PC-3 (cell line): ENCODE data around the gene SLC2A9. TPM values are rescaled to one million over a fixed set of nuclear protein-coding genes. Genes with fewer than 3 reads are reported as not detected.

Experiments
- ATAC-seq: fragments of 200-7000 bp; cut with Tn5 transposase; 2 replicates; pipeline ENCODE4 v1.9.1; 2020; ENCODE audit warnings: mild to moderate bottlenecking, moderate library complexity
- BruUV-seq: library from RNA; stranded (reverse); fragments of 400-500 nt; replicated peaks from 2 replicates; lab custom pipeline; 2021; lab: Mats Ljungman, UMichigan
- CTCF ChIA-PET: fragments of 300-600 bp; sonication (Branson Sonifier 250); formaldehyde crosslinking; loops from one replicate; lab custom pipeline; 2022; ENCODE audit warnings: antibody characterized with exemption; lab: Charles Lee
- POLR2A ChIA-PET: fragments of 300-600 bp; sonication (Branson Sonifier 250); formaldehyde crosslinking; loops from one replicate; lab custom pipeline; 2022; ENCODE audit warnings: antibody characterized with exemption; ENCODE audit not compliant: unreplicated experiment; lab: Charles Lee
- DNase-seq: peaks from one replicate; pipeline ENCODE4 v3.0.0-alpha.2; 2015
- H2AFZ ChIP-seq: fragments of 300-600 bp; sonication (generic); 2 replicates; pipeline ENCODE4 v1.6.0; 2016; ENCODE audit warnings: antibody characterized with exemption, low read length
- H3F3A ChIP-seq: fragments of 300-600 bp; sonication (generic); one replicate; pipeline ENCODE4 v1.6.0; 2017; ENCODE audit warnings: antibody characterized with exemption, low read length, control low read depth, mild to moderate bottlenecking; ENCODE audit not compliant: unreplicated experiment
- H3K27ac ChIP-seq: fragments of 300-600 bp; sonication (generic); 2 replicates; pipeline ENCODE4 v1.5.1; 2016; ENCODE audit warnings: mild to moderate bottlenecking, low read length
- H3K27me3 ChIP-seq: fragments of 300-600 bp; sonication (generic); 2 replicates; pipeline ENCODE4 v1.6.1; 2016; ENCODE audit warnings: low read length, mixed read lengths
- H3K36me3 ChIP-seq: fragments of 300-600 bp; sonication (generic); 2 replicates; pipeline ENCODE4 v1.6.1; 2016; ENCODE audit warnings: low read depth, mixed run types, low read length, mixed read lengths
- H3K4me1 ChIP-seq: fragments of 300-600 bp; sonication (generic); 2 replicates; pipeline ENCODE4 v1.5.1; 2016; ENCODE audit warnings: low read length; ENCODE audit not compliant: insufficient read depth
- H3K4me2 ChIP-seq: fragments of 300-600 bp; sonication (generic); 2 replicates; pipeline ENCODE4 v1.6.0; 2016; ENCODE audit warnings: low read length
- H3K4me3 ChIP-seq: fragments of 300-600 bp; sonication (generic); 2 replicates; pipeline ENCODE4 v1.5.1; 2016; ENCODE audit warnings: mild to moderate bottlenecking, low read length, mixed read lengths
- H3K79me2 ChIP-seq: fragments of 300-600 bp; sonication (generic); 2 replicates; pipeline ENCODE4 v1.6.1; 2017; ENCODE audit warnings: low read length, mixed read lengths
- H3K9ac ChIP-seq: fragments of 300-600 bp; sonication (generic); 2 replicates; pipeline ENCODE4 v1.6.0; 2016; ENCODE audit warnings: mild to moderate bottlenecking, low read length
- H3K9me2 ChIP-seq: fragments of 300-600 bp; sonication (generic); replicated peaks from 2 replicates; pipeline ENCODE4 v1.6.1; 2016; ENCODE audit warnings: mixed run types, low read length, mixed read lengths
- H3K9me3 ChIP-seq: fragments of 300-600 bp; sonication (generic); 2 replicates; pipeline ENCODE4 v1.6.1; 2016; ENCODE audit warnings: low read length, mixed read lengths
- H4K20me1 ChIP-seq: fragments of 300-600 bp; sonication (generic); 2 replicates; pipeline ENCODE4 v1.6.1; 2016; ENCODE audit warnings: low read length, mixed read lengths
- EZH2 ChIP-seq: fragments of 300-600 bp; sonication (generic); IDR thresholded peaks from one replicate; pipeline ENCODE4 v1.6.1; 2017; ENCODE audit warnings: antibody characterized with exemption, mild to moderate bottlenecking, low read length; ENCODE audit not compliant: unreplicated experiment
- EZH2phosphoT487 ChIP-seq: fragments of 300-600 bp; sonication (generic); IDR thresholded peaks from 2 replicates; pipeline ENCODE4 v1.6.1; 2018; ENCODE audit warnings: mild to moderate bottlenecking, antibody characterized with exemption, low read length, borderline replicate concordance
- intact Hi-C: fragments of 100-400 bp; cut with micrococcal nuclease; formaldehyde crosslinking; loops from 2 replicates; pipeline ENCODE4 v1.9.0; 2023
- total RNA-seq: library from RNA; depleted of rRNA; stranded (reverse); fragments of >200 nt; gene quantifications from 2 replicates; pipeline ENCODE4 v1.2.3, GENCODE V29; 2014
- TF ChIP-seq, protein P1 (sequence below): fragments of 300-600 bp; sonication (generic); conservative IDR thresholded peaks from 2 replicates; pipeline ENCODE4 v1.5.1; 2017; ENCODE audit warnings: antibody characterized with exemption, low read depth, mild to moderate bottlenecking, low read length

The SLC2A9 gene
- total RNA-seq, 1 experiment from 2014 or later, result 0.11 TPM

DNA sequence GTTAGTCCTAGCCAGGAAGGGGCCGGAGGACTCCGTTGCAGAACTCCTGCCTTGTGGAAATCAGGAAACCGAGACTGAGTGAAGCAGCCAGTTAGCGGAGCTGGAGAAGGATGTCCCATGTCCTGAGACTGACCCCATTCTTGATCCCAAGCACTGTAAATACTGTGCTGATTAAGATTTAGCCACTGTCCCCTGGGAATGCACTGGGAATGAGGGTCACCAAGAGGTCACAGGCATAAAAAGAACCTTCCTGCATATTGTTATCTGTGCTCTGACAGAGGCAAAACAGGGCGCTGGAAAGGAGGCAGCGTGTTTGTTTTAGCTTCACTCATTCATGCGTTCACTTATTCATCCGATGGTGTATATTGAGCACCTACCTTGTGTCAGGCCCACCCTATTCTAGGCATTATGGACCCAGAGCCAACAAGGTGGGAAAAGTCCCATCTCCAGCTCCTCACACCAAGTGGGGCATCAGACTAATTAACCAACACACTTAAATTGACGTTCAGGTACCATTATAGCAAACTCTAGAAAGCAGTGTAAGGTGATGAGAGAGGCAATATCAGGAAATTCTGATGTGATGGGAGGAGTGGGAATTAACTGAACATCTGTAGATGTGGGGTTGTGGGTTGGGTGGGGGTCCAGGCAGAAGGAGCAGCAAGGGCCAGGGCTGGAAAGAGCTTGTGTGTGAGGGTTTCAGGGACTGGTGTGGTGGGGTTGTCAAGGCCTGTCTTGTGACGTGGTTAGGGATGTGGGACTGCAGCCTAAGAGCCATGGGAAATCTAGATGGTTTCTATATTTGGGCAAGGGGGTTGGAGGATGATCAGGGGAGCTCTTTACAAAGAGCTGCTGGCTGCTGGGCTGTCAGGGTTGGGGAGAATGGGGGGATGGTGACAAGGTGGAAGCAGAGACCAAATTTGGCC is 10.6 kb upstream of the SLC2A9 start:
- no peaks in the 10 kb centered on the region for H4K20me1 ChIP-seq
- no peak for TF ChIP-seq EZH2phosphoT487
- peak overlapping the region; percentile 33 for H3K27ac ChIP-seq
- peaks cover 14% of the 10 kb centered on the region for H3K4me1 ChIP-seq
- no peaks in the 10 kb centered on the region for H3K9me2 ChIP-seq
- intact Hi-C loops, result no loop called here
- H3K27me3 ChIP-seq, result no peaks in the 10 kb centered on the region
- peak overlapping the region; percentile 27; the same call in 1 of the 2 replicates for H3K4me2 ChIP-seq
- ATAC-seq (no peak), DNase-seq (no peak)
- H3K4me3 ChIP-seq, result no peak overlapping the region
- BruUV-seq, result no TSS peak
- ChIA-PET CTCF (no interaction called here), POLR2A (no interaction called here)
- H3K9me3 ChIP-seq, result no peaks in the 10 kb centered on the region
- H3F3A ChIP-seq, result no peaks in the 10 kb centered on the region
- no peak overlapping the region for H3K9ac ChIP-seq
- H2AFZ ChIP-seq, result no peak overlapping the region
- no peaks in the 10 kb centered on the region for H3K36me3 ChIP-seq
- H3K79me2 ChIP-seq, result no peaks in the 10 kb centered on the region

DNA sequence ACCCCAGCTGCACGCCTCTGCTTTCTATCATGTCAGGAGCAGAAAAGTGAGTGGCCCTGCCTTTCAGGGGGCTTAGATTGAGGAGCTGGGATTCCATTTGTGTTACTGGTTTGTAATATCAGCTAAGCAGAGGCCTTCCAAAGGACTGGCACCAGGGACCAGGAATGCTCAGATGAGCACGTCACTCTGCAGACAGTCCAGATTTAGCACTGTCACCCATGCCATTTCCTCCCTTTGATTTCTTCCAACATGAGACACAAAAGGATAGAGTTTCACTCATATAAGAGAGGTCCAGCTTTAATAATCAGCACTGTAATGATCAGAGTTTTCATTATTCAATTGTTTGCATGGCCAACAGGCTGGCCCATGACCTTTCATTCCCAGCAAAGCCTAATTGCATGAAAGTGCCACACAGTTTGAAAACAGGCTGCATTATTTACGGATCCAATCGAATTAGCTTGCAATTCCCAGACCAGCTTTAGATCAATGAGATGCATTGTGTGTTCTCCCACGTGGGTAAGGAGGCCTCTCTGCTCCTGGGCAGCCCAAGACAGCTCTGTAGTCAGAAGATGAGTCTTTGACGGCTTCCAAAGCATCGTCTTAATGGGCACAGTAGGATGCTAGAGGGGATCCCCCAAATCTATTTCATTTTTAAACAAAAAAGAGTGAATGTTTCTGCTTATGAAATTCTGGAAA is 9.8 kb upstream of the SLC2A9 start:
- intact Hi-C loops, result no loop called here
- H3K9me2 ChIP-seq, result no peaks in the 10 kb centered on the region
- H3K27me3 ChIP-seq, result no peaks in the 10 kb centered on the region
- POLR2A ChIA-PET, result no interaction called here
- no peaks in the 10 kb centered on the region for H3F3A ChIP-seq
- H3K27ac ChIP-seq, result no peak overlapping the region
- DNase-seq (no peak), ATAC-seq (no peak)
- no peak overlapping the region for H2AFZ ChIP-seq
- no peaks in the 10 kb centered on the region for H3K79me2 ChIP-seq
- H3K4me1 ChIP-seq, result peaks cover 14% of the 10 kb centered on the region
- no peak for TF ChIP-seq EZH2
- TF ChIP-seq, protein P1, sequence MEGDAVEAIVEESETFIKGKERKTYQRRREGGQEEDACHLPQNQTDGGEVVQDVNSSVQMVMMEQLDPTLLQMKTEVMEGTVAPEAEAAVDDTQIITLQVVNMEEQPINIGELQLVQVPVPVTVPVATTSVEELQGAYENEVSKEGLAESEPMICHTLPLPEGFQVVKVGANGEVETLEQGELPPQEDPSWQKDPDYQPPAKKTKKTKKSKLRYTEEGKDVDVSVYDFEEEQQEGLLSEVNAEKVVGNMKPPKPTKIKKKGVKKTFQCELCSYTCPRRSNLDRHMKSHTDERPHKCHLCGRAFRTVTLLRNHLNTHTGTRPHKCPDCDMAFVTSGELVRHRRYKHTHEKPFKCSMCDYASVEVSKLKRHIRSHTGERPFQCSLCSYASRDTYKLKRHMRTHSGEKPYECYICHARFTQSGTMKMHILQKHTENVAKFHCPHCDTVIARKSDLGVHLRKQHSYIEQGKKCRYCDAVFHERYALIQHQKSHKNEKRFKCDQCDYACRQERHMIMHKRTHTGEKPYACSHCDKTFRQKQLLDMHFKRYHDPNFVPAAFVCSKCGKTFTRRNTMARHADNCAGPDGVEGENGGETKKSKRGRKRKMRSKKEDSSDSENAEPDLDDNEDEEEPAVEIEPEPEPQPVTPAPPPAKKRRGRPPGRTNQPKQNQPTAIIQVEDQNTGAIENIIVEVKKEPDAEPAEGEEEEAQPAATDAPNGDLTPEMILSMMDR, result no peak
- TF ChIP-seq EZH2phosphoT487, result no peak
- H3K4me3 ChIP-seq, result no peak overlapping the region
- no peak overlapping the region for H3K9ac ChIP-seq
- H3K9me3 ChIP-seq, result no peaks in the 10 kb centered on the region
- H3K36me3 ChIP-seq, result no peaks in the 10 kb centered on the region
- H4K20me1 ChIP-seq, result no peaks in the 10 kb centered on the region
- CTCF ChIA-PET, result no interaction called here
- no peak overlapping the region for H3K4me2 ChIP-seq
- no TSS peak for BruUV-seq

DNA sequence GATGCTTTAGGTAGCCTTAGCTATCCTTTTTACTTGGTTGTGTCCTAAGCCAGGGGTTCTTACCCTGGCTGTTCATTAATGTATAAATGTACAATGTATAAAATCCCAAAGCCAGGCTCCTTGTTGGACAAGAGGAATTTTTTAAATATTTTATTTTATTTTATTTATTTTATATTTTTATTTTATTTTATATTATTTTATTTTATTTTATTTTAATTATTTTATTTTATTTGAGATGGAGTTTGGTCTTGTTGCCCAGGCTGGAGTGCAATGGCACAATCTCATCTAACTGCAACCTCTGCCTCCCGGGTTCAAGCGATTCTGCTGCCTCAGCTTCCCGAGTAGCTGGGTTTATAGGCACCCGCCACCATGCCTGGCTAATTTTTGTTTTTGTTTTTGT is 8.1 kb upstream of the SLC2A9 start:
- no peak for ATAC-seq
- Histone ChIP-seq H2AFZ (no peak overlapping the region), H3K4me1 (peaks cover 14% of the 10 kb centered on the region), H3K9me3 (no peaks in the 10 kb centered on the region), H3K4me2 (no peak overlapping the region), H3K27ac (no peak overlapping the region), H3K79me2 (no peaks in the 10 kb centered on the region), H3K4me3 (no peak overlapping the region), H3K9ac (no peak overlapping the region), H3K36me3 (no peaks in the 10 kb centered on the region), H3F3A (no peaks in the 10 kb centered on the region), H3K27me3 (no peaks in the 10 kb centered on the region), H4K20me1 (no peaks in the 10 kb centered on the region), H3K9me2 (no peaks in the 10 kb centered on the region)
- TF ChIP-seq EZH2phosphoT487, result no peak
- TF ChIP-seq EZH2, result no peak
- TF ChIP-seq, protein P1, result no peak
- BruUV-seq, result no TSS peak
- ChIA-PET CTCF (no interaction called here), POLR2A (no interaction called here)
- intact Hi-C loops, result no loop called here
- no peak for DNase-seq
